OCI-LY3 (cell line): Measurements from ENCODE around the gene SLC25A39.

ENCODE experiments used
- H2AFZ ChIP-seq: fragments of 200-600, 300-600 bp; shearing (Covaris generic); 2 replicates; pipeline ENCODE4 v1.6.0; 2014; ENCODE audit warnings: antibody characterized with exemption, low read depth, low read length
- H3K27ac ChIP-seq: fragments of 200-600, 300-600 bp; sonication (generic); 2 replicates; pipeline ENCODE4 v1.5.1; 2014; ENCODE audit warnings: mild to moderate bottlenecking, low read length, moderate library complexity, mixed read lengths
- H3K27me3 ChIP-seq: fragments of 200-600, 300-600 bp; sonication (generic); 2 replicates; pipeline ENCODE4 v1.6.1; 2014; ENCODE audit warnings: low read depth, low read length, mixed read lengths
- H3K36me3 ChIP-seq: fragments of 200-600, 300-600 bp; sonication (generic); replicated peaks from 2 replicates; pipeline ENCODE3; 2014; ENCODE audit warnings: low read depth, low read length, mixed read lengths
- H3K4me1 ChIP-seq: fragments of 300-600, 200-600 bp; sonication (generic); 2 replicates; pipeline ENCODE4 v1.6.1; 2014; ENCODE audit warnings: low read length, mixed read lengths
- H3K4me2 ChIP-seq: fragments of 200-600, 300-600 bp; sonication (generic); 2 replicates; pipeline ENCODE4 v1.6.1; 2014; ENCODE audit warnings: low read length, mixed read lengths
- H3K4me3 ChIP-seq: fragments of 300-600, 200-600 bp; sonication (generic); 2 replicates; pipeline ENCODE4 v1.5.1; 2014; ENCODE audit warnings: antibody characterized with exemption, mild to moderate bottlenecking, low read length, moderate library complexity
- H3K79me2 ChIP-seq: fragments of 300-600, 200-600 bp; shearing (Covaris generic); 2 replicates; pipeline ENCODE4 v1.6.1; 2014; ENCODE audit warnings: mild to moderate bottlenecking, low read length, mixed read lengths
- H3K9ac ChIP-seq: fragments of 300-600, 200-600 bp; shearing (Covaris generic); 2 replicates; pipeline ENCODE4 v1.6.0; 2014; ENCODE audit warnings: mild to moderate bottlenecking, low read length, moderate library complexity
- H3K9me3 ChIP-seq: fragments of 200-600, 300-600 bp; shearing (Covaris generic); 2 replicates; pipeline ENCODE4 v1.6.1; 2014; ENCODE audit warnings: low read length, mixed read lengths; ENCODE audit not compliant: insufficient read depth
- H4K20me1 ChIP-seq: fragments of 200-600, 300-600 bp; sonication (generic); 2 replicates; pipeline ENCODE4 v1.6.1; 2016; ENCODE audit warnings: low read length, mixed read lengths; ENCODE audit not compliant: insufficient read depth
- CTCF ChIP-seq: fragments of 200-600, 300-600 bp; sonication (generic); IDR thresholded peaks from 2 replicates; pipeline ENCODE4 v1.5.1; 2014; ENCODE audit warnings: antibody characterized with exemption, low read length, low read depth
- EZH2phosphoT487 ChIP-seq: fragments of 200-600 bp; shearing (Covaris generic); IDR thresholded peaks from 2 replicates; pipeline ENCODE4 v1.6.1; 2018; ENCODE audit warnings: antibody characterized with exemption, mixed run types, low read depth

The SLC25A39 gene

DNA sequence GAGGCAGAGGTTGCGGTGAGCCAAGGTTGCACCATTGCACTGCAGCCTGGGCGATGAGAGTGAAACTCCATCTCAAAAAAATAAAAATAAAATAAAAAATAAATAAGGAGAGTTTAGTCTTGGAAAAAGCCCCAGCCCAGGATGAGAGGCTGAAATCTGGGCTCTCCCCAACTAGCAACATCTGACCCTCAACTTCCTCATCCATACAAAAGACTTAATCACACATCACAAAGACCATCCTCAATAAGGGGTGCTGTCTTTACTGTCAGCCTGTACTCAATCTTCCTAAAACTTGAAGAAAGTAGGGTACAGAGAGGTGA, 45.3 kb downstream of the SLC25A39 start:
- Histone ChIP-seq H3K4me2 (no peak overlapping the region), H3K4me1 (peaks cover 5% of the 10 kb centered on the region; the same call in 1 of the 2 replicates), H3K4me3 (no peak overlapping the region), H3K9me3 (no peaks in the 10 kb centered on the region), H2AFZ (peak overlapping the region; percentile 46; the same call in 1 of the 2 replicates), H3K27me3 (0 out of 2 replicates have a peak, but pooled peaks cover 4% of the 10 kb centered on the region), H3K79me2 (no peaks in the 10 kb centered on the region), H3K36me3 (no peaks in the 10 kb centered on the region), H3K27ac (no peak overlapping the region), H3K9ac (no peak overlapping the region), H4K20me1 (no peaks in the 10 kb centered on the region)
- TF ChIP-seq EZH2phosphoT487 (no peak), CTCF (no peak)

- no peak overlapping the region for H3K4me2 ChIP-seq
- H3K9ac ChIP-seq, result no peak overlapping the region
- no peak overlapping the region for H2AFZ ChIP-seq
- H3K4me1 ChIP-seq, result peaks cover 5% of the 10 kb centered on the region; the same call in 1 of the 2 replicates
- no peak overlapping the region for H3K4me3 ChIP-seq
- H3K79me2 ChIP-seq, result no peaks in the 10 kb centered on the region
- H4K20me1 ChIP-seq, result no peaks in the 10 kb centered on the region
- no peaks in the 10 kb centered on the region for H3K9me3 ChIP-seq
- TF ChIP-seq CTCF (no peak), EZH2phosphoT487 (no peak)
- H3K27me3 ChIP-seq, result 0 out of 2 replicates have a peak, but pooled peaks cover 4% of the 10 kb centered on the region
- H3K27ac ChIP-seq, result no peak overlapping the region
- H3K36me3 ChIP-seq, result no peaks in the 10 kb centered on the region
Observed at GRCh38 chr17:44277976-44278375, 46.6 kb downstream of the SLC25A39 start.

GRCh38 chr17:44273607-44274006, 51.0 kb downstream of the SLC25A39 start:
- 0 out of 2 replicates have a peak, but pooled peaks cover 4% of the 10 kb centered on the region for H3K27me3 ChIP-seq
- H4K20me1 ChIP-seq, result no peaks in the 10 kb centered on the region
- no peaks in the 10 kb centered on the region for H3K36me3 ChIP-seq
- H3K4me1 ChIP-seq, result peaks cover 4% of the 10 kb centered on the region; the same call in 1 of the 2 replicates
- H2AFZ ChIP-seq, result no peak overlapping the region
- TF ChIP-seq CTCF, result no peak
- TF ChIP-seq EZH2phosphoT487, result no peak
- no peak overlapping the region for H3K27ac ChIP-seq
- H3K9ac ChIP-seq, result no peak overlapping the region
- H3K4me3 ChIP-seq, result no peak overlapping the region
- no peak overlapping the region for H3K4me2 ChIP-seq
- H3K79me2 ChIP-seq, result no peaks in the 10 kb centered on the region
- H3K9me3 ChIP-seq, result no peaks in the 10 kb centered on the region

DNA sequence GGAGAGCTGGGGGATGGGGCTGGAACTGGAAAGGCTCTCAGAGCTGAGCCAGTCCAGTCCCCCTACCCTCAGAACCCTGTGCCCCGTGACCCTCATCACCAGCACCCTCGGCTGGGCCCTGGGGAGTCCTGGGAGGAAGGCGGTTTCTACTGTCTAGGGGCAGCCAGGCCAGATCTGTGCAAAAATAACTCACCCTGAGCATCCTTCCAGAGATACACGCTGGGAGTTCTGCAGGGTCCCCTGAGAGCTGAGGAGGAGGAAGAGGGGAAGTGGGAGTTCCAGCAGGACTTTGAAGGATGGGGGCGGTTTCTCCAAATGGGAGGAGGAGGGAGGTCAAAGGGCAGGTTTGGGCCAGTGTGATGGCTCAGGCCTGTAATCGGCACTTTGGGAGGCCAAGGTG, 51.7 kb downstream of the SLC25A39 start:
- Histone ChIP-seq H3K4me1 (peaks cover 4% of the 10 kb centered on the region; the same call in 1 of the 2 replicates), H3K9ac (no peak overlapping the region), H3K4me2 (no peak overlapping the region), H3K27ac (no peak overlapping the region), H4K20me1 (no peaks in the 10 kb centered on the region), H3K9me3 (no peaks in the 10 kb centered on the region), H3K36me3 (no peaks in the 10 kb centered on the region), H2AFZ (no peak overlapping the region), H3K79me2 (no peaks in the 10 kb centered on the region), H3K4me3 (no peak overlapping the region), H3K27me3 (0 out of 2 replicates have a peak, but pooled peaks cover 4% of the 10 kb centered on the region)
- TF ChIP-seq EZH2phosphoT487, result no peak
- no peak for TF ChIP-seq CTCF
